Activated CD4-positive, alpha-beta T cell treated with anti-CD3 and anti-CD28 coated beads, Interleukin-2, Interleukin-6, amounts not matched to agents 100 ng/mL and 50 ng/mL, durations not matched to agents 16 hours and 8 hours (primary cell): ENCODE data around the gene PLAA.
A peak's percentile ranks its signal among the peaks of the same experiment; 100 is the strongest.
"Not testable (repeated sequence)": the region's sequence is repeated elsewhere in the genome, so short reads cannot be mapped to it uniquely, and the experiment has no call there.

Source experiments
- DNase-seq: peaks from one replicate; pipeline ENCODE4 v3.0.0-alpha.2; 2020

Gene PLAA

DNA sequence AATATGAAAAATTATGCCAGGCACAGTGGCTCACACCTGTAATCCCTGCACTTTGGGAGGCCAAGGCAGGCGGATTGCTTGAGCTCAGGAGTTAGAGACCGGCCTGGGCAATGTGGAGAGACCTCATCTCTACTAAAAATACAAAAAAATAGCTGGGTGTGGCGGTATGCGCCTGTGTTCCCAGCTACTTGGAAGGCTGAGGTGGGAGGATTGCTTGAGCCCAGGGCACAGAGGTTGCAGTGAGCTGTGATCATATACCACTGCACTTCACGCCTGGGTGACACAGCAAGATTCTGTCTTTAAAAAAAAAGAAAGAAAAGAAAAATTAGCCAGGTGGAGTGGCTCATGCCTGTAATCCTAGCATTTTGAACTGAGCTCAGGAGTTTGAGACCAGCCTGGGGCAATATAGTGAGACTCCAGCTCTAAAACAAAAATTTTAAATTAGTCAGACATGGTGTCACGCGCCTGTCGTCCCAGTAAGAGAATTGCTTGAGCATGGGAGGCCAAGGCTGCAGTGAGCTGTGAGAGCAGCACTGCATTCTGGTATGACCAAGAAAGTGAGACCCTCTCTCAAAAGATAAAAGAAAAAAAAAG lies 18.0 kb downstream of the PLAA start:
- no peak for DNase-seq

DNA sequence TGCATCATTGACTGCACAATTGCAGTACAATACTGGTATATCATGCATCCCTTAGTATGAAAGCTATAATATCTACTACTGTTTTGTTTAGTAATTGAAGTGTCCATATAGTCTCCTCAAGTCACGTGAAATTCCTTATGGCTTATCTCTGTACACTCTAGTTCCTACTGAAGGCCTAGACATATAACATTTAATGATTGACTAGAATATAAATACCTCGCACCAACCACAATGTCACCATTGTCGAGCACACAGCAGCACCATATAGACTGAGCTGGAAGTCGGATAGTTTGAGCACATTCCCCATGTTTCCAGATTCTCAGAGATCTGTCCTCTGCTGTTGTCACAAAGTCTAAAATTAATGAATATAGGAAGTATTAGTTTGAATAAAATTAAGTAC lies 21.4 kb downstream of the PLAA start:
- DNase-seq: no peak

DNA sequence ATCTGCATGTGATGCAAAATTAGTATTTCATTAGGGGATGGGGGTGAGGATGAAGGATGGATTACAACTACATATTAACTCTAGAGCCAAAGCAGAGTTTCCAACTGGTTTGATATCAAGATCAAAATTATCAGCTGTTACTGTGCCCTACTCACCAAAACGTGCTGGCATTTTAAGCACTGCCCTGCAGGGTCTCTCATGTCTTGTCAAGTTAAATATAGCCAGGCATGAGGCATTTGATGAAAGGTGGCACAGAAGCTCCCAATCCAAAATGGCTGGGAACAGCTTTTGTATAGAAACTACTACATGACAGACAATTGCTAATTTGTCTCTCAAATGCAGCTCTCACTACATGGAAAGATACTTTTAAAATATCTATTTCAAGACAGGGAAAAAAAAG lies 27.3 kb downstream of the PLAA start:
- no peak for DNase-seq

DNA sequence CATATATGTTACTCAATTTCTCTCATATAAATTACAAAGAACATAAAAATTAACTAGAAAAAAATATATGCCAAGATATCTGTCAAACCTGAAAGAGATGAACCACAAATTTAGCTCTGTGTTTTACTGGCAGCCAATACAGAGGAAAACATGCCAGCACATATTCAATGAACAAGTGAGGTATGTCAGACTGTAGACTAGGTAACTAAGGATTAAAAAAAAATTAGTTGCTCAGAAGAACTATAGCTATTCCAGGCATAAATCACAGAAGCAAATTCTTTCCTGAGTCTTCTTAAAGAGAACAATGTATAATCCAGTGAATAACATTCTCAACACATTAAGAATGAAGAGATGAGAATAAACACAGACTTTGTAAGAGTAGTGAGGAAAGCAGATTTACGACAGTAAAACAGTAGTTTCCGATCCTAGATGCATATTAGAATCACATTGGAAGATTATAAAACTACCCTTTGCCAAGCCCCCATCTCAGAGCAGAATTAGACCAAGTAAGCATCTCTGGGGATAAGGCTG lies 33.8 kb downstream of the PLAA start:
- no peak for DNase-seq

DNA sequence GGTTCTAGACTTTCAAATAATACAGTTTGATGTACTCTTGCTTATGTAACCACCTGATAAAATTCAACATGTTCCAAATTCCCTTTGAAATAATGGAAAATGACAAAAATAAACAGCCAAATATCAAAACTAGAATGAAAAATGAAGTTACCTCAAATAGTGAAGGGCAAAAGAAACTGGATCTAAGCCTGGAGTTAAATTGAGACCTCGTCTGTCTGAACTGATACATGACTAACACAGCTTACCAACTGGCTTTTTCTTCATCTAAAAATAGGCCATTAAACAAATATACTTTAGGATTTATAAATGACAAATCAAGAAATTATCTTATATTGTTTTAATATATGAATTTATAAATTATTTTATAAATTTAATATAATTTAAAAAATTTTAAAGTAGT lies 42.4 kb downstream of the PLAA start:
- DNase-seq: no peak

DNA sequence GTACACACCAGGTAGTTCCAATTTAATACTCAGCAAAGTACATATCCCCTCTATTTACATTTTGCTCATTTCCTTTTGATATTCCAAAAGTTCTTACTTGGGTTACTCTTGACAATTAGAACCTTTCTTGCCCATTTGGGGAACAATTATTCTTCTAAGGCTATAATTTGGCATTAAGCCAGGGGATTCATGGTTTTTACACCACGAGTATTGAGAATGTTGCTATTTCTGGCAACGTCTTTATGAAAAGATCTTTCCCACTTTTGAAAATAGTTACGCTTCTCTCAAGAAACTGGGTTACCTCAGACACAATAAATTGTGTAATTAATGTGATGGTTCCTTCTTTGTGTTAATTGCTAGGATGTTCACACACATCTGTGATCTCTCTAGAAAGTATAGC lies 43.0 kb downstream of the PLAA start:
- DNase-seq: no peak

DNA sequence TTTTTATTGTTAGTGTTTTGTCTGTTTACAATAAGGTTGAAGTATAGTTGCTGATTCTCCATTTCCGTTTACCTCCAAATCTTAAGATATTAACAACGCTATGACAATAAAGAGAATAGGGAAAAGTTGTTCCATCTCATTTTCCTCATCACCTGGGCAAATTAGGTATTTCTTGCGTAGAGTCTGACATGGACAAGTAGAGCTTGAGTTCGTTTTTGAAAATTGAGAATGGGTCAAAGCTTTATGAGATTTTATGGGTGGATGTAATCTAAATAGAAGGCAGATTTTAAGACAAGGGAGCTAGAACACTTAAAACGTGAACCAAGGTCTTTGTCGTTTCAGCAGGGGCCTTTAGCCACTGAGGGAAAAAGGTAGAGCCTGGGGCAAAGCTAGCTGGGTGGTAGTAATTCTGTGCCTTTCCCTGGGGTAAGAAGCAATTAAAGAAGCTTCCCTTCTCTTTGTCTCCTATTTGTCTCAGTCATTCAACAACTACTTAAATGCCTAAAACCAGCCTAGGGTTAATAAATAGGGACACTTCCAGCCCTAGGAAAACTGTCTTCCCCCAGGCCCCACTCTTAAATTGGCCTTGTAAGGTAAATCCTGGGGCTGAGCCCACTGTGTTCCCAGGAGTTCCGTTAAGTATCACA lies 53.9 kb downstream of the PLAA start:
- no peak for DNase-seq

DNA sequence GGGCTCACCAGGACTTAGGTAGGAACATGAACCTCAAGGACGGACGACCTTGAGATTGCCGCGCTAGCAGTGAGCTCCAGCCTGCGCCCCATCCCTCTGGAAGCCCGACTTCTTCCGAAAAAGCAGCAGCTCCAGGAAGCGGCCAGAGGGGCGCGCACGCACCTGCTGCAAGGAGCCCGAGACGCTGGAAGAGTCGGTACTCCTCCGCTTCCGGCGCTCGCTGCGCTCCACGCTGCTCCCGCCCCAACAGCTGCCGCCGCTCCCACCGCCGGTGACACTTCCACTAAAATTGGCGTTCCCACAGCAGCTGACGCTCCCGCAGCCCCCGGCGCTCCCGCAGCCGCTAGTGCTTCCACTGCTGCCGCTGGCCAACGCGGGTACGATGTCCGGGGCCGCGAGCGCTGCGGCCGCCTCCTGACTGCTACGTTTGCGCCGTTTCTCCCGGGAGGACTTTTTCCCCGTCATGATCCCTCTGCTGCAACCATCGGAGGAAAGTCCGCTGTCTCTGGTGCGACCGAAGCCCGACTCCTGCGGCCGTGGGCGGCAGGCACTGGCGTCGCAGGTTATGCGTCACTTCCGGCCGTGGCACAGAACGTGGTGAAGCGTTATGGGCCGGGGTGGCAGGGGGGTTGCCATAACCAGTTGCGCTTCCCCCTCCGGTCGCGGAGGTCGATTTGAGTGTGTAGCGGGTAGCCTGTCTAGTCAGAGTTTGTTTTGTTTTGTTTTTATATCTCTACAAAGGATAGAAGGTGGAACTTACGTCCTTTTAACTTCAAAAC lies 54.6 kb downstream of the PLAA start, which contains the start of gene CAAP1:
Gene CAAP1 (minus strand): TSS at position 552 of the 779 bp plus-strand sequence. CDS start 87 bp downstream, at position 465.
- DNase-seq: peak; percentile 95

DNA sequence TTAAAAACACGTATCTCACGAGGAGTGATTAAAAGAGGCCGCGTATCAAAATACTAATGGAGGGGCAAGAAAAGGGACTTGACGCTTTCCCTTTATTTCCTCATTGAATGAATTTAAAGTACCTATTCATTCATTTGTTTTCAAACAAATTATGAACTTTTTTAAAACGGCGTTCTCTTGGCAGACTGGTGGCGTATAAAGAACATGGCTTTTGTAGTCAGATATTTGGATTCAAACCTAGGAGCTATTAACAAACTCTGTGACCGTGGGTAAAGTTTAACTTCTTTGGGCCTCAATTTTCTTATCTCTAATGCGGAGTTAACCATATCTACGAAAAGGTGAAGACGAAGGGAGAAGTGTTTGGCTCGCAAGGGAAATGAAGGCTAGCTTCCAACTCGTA lies 55.3 kb downstream of the PLAA start:
- DNase-seq: no peak

DNA sequence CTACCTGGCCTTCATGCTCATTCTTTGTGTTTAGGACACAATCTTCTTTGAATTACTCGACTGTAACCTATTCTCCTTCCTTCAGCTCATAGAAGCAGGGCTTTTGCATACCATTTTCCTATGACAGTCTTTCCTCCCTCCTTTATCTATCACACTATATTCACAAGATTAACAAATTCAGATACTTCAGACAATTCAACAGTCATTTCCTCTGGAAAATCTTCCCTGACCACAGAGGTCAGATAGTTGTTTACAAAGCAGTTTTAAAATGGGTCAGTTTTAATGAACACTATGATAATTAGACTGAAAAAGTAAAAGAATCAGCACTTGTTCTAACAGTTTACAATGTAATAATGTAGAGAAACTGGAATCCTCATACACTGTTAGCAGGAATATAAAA lies 58.8 kb downstream of the PLAA start:
- no peak for DNase-seq

DNA sequence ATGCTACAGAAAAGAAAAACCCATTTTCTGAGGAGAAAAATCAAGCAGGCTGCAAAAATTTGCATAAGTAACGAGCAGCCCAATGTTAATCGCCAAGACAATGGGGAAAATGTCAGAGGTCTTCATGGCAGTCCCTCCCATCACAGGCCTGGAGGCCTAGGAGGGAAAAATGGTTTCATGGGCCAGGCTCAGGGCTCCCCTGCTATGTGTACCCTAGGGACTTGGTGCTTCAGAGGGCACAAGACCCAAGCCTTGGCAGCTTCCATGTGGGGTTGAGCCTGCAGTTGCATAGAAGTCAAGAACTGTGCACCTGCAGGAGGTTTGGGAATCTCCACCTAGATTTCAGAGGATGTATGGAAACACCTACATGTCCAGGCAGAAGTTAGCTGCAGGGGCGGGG lies 64.9 kb downstream of the PLAA start:
- DNase-seq: no peak

DNA sequence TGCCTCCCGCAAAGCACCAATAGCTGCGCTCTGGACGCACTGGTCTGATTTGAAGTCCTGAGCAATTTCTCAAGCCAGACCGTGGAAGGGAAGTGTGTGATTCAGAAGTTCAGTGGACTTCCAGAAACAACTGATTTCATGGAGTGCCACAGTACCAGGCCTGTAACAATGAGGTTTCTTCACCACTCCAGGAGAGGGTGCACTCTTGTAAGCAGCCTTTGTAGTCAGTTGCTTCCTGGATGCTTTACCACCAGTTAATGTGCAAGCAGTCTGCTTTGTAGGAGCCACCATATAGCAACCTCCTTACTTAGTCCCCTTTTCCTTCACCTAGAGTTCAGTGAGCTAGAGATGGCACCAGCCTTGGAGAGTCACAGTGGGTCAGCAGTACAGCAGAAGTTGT lies 66.8 kb downstream of the PLAA start:
- DNase-seq: no peak

DNA sequence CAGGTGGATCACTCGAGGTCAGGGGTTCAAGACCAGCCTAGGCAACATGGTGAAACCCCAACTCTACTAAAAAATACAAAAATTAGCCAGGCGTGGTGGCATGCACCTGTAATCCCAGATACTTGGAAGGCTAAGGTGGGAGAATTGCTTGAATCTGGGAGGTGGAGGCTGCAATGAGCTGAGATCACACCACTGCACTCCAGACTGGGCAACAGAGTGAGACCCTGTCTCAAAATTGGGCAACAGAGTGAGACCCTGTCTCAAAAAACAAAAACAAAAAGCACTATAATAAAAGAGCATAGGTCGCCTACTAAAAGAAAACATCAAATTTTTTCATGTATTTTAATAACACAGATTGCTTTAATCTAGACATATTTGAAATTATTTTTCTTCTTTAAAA lies 71.9 kb downstream of the PLAA start:
- DNase-seq: not testable (repeated sequence)

DNA sequence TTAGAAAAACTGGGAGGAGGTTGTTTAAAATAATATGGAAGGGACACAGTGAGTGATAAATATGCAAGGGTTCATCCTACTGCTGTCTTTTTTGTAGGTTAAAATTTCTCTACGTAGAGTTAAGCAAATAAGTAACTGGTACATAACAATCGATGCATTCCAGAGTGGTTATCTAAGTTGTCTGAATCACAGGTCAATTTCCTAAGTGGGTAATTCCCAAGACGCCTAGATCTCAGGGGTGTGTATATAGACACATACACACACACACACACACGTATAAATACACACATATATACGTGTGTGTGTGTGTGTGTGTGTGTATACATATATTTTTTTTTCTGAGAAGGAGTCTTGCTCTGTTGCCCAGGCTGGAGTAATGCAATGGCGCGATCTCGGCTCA lies 76.8 kb downstream of the PLAA start:
- no peak for DNase-seq

DNA sequence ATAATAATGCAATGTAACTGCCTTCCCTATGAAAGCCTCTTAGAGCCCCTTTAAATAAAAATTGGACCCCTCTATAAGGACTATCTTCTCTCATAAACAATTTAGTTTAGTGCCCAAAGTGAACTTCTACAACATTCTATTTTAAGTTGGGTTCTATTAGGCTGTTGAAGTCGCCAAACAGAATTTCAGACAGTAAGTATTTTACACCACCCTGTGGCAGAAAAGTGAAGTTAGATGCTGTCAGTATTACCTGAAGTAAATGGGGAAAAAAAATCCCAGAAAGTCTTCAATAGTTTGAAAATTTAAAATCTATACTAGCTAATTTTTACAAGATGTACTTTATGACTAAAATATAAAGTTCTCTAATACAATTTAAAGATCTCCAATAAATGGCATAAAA lies 84.0 kb downstream of the PLAA start:
- DNase-seq: no peak

DNA sequence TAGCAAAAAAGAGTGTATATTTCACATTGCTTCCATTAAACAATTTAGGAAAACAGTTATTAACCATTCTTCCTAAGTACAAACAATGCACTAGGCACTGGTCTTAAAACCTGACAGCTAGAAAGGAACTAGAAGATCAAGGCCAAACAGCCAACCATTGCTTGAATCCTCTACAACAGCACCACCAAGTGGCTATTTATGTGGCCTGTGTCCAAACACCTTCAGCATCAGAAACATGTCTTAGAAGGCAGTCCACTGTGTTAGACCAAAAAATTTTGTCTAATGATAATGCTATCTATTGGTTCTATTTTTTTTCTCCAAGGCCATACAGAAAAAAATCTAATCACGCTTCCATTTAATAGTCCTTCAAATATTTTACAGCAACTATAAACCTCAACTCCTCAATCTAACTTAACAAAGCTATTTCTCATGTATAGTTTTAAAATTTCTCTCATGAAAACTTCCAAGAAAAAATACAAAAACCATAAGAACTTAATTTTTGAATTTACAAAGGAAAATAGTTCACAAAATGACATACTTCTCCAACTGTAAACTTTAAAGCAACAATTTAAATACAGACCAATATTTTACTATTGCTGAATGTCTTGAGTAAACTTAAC lies 90.5 kb downstream of the PLAA start:
- DNase-seq: peak; percentile 47
